Bronchial epithelial cell (primary cell): ENCODE data around the gene NAP1L4. TPM values are rescaled to one million over a fixed set of nuclear protein-coding genes. Genes with fewer than 3 reads are reported as not detected.

Experiments used
- DNase-seq: peaks from one replicate; pipeline ENCODE4 v3.0.0-alpha.2; 2010; ENCODE audit warnings: low read depth
- FAIRE-seq: peaks from 2 replicates; lab custom pipeline; 2011; peaks lifted over from hg19 to GRCh38; lab: Jason Lieb, UNC
- H3K27me3 ChIP-seq: 2 replicates; pipeline ENCODE4 v1.5.1; 2011; ENCODE audit warnings: low read length; ENCODE audit not compliant: control insufficient read depth, insufficient read depth
- H3K36me3 ChIP-seq: 2 replicates; pipeline ENCODE4 v1.5.1; 2011; ENCODE audit warnings: low read length; ENCODE audit not compliant: control insufficient read depth, insufficient read depth
- H3K4me3 ChIP-seq: 2 replicates; pipeline ENCODE4 v1.5.1; 2011; ENCODE audit warnings: mild to moderate bottlenecking, low read depth, low read length, control low read depth
- CTCF ChIP-seq: IDR thresholded peaks from 2 replicates; pipeline ENCODE4 v1.5.1; 2011; ENCODE audit warnings: mild to moderate bottlenecking, moderate library complexity, low read length, control low read depth, inconsistent platforms; ENCODE audit not compliant: insufficient read depth, severe bottlenecking
- total RNA-seq: library from RNA; depleted of rRNA; stranded (reverse); fragments of >200 nt; gene quantifications from 2 replicates; pipeline ENCODE4 v1.2.1, GENCODE V29; 2014

Gene NAP1L4
- total RNA-seq, 1 donor from 2014 or later: 101 TPM

GRCh38 chr11:2929950-2930703 lies 62.0 kb downstream of the NAP1L4 start:
- peak; percentile 55 for DNase-seq
- no peak for TF ChIP-seq CTCF
- FAIRE-seq: no peak
- Histone ChIP-seq H3K27me3 (no peaks in the 10 kb centered on the region), H3K36me3 (peaks cover 5% of the 10 kb centered on the region), H3K4me3 (peak overlapping the region; percentile 97)

DNA sequence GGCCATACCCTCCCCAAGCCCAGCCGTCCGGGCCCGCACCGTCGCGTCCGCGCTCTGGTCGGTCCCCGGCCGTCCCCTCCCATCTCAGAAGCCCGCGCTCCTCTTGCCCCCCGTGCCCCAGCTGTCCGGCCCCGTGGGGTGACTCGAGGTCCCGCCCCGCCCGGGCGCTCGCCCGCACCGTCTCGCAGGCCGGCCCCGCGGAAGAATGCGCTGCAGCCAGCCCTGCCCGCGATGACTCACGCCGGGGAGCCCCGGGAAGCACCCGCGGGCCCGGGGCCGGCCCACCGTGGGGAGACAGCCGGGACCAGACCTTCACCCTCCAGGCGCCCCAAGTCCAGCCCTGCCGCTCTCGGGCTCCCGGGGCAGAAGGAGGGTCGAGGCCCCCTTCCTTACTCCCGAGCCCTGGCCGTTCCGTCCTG lies 62.6 kb downstream of the NAP1L4 start:
- Histone ChIP-seq H3K36me3 (peaks cover 5% of the 10 kb centered on the region), H3K4me3 (peak overlapping the region; percentile 97), H3K27me3 (no peaks in the 10 kb centered on the region)
- FAIRE-seq: no peak
- peak; percentile 65 for DNase-seq
- no peak for TF ChIP-seq CTCF

GRCh38 chr11:2928605-2929530 lies 63.3 kb downstream of the NAP1L4 start, which contains the start of gene PHLDA2:
TSS of gene PHLDA2 (minus strand) at chr11:2929420. CDS start at chr11:2929364, 56 bp downstream.
- peak; percentile 12 for TF ChIP-seq CTCF
- DNase-seq (peak; percentile 56), FAIRE-seq (no peak)
- Histone ChIP-seq H3K4me3 (peak within 1 kb of the TSS; percentile 97), H3K27me3 (no peaks in the 10 kb centered on the region), H3K36me3 (peaks cover 5% of the 10 kb centered on the region)

DNA sequence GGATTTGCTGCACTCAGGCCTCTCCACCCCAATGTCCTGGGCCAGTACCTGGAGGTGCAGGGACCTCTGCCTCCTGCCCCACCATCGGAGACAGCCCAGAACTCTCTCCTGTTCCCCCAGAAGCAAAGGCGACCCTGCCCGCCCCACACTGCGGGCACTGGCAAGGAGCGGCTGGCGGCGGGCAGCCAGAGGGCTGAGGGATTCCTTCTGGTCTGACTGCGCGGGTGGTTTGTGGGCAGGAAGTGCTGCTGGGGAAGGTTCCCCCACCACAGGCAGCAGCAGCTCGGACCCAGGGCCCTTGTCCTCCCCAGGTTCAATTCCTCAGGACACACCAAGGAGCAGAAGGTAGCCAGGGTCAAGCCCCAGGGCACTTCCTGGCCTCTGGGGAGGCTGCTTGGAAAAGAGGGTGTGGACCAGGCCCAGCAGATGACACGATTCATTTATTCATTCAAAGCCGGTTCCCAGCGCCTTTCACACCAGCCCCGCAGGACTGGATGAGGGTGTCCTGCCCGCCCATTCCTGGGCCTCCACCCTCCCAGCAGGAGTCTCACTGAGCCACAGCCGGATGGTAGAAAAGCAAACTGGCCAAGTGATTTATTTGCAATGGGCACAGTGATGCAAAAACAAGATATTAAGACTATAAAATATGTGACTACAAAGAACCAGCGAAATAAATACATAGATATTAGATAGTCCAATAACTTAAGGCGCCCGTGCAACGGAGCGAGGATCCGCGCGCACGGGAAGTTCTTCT lies 64.1 kb downstream of the NAP1L4 start:
- DNase-seq: no peak
- TF ChIP-seq CTCF: no peak
- Histone ChIP-seq H3K36me3 (peaks cover 5% of the 10 kb centered on the region), H3K27me3 (no peaks in the 10 kb centered on the region), H3K4me3 (peak overlapping the region; percentile 97)
- FAIRE-seq: no peak

GRCh38 chr11:2927121-2927800 lies 64.9 kb downstream of the NAP1L4 start:
- Histone ChIP-seq H3K27me3 (no peaks in the 10 kb centered on the region), H3K36me3 (peaks cover 5% of the 10 kb centered on the region), H3K4me3 (peak overlapping the region; percentile 97)
- FAIRE-seq (no peak), DNase-seq (no peak)
- TF ChIP-seq CTCF: no peak
